MV-4-11 (cell line): ENCODE data around the gene PNPLA3.

ENCODE experiments used
- DNase-seq: peaks from one replicate; lab custom pipeline; 2025; lab: John Stamatoyannopoulos, UW

The PNPLA3 gene

GRCh38 chr22:43924877-43925276, 1.3 kb downstream of the PNPLA3 start:
- no peak for DNase-seq

GRCh38 chr22:43925433-43926348, 2.1 kb downstream of the PNPLA3 start:
- DNase-seq = peak; percentile 73

- no peak for DNase-seq
Observed at GRCh38 chr22:43926349-43926710, 2.7 kb downstream of the PNPLA3 start.

GRCh38 chr22:43928468-43928867, 4.9 kb downstream of the PNPLA3 start:
- DNase-seq = peak; percentile 91

- no peak for DNase-seq
Observed at GRCh38 chr22:43928908-43929307, 5.3 kb downstream of the PNPLA3 start.

- no peak for DNase-seq
Observed at GRCh38 chr22:43931771-43932170, 8.2 kb downstream of the PNPLA3 start.

- no peak for DNase-seq
Observed at GRCh38 chr22:43941449-43941848, 17.8 kb downstream of the PNPLA3 start.

GRCh38 chr22:43944670-43945430, 21.2 kb downstream of the PNPLA3 start:
- DNase-seq = no peak

GRCh38 chr22:43945632-43946383, 22.2 kb downstream of the PNPLA3 start:
- DNase-seq = peak; percentile 82

GRCh38 chr22:43946384-43946667, 22.7 kb downstream of the PNPLA3 start:
- DNase-seq = no peak

GRCh38 chr22:43948836-43949406, 25.3 kb downstream of the PNPLA3 start:
- no peak for DNase-seq

GRCh38 chr22:43951391-43951790, 27.8 kb downstream of the PNPLA3 start:
- no peak for DNase-seq

- no peak for DNase-seq
Observed at GRCh38 chr22:43951966-43952365, 28.4 kb downstream of the PNPLA3 start.

GRCh38 chr22:43953988-43954785, 30.6 kb downstream of the PNPLA3 start:
- DNase-seq = peak; percentile 39

GRCh38 chr22:43955040-43955882, 31.7 kb downstream of the PNPLA3 start, which contains the start of gene SAMM50:
Gene SAMM50, plus strand, starts transcription at chr22:43955442. Its CDS starts 136 bp downstream, at chr22:43955578.
- peak; percentile 93 for DNase-seq

- DNase-seq = peak; percentile 55
Observed at GRCh38 chr22:43955883-43956782, 32.5 kb downstream of the PNPLA3 start.

- no peak for DNase-seq
Observed at GRCh38 chr22:43956805-43957463, 33.3 kb downstream of the PNPLA3 start.

- DNase-seq = no peak
Observed at GRCh38 chr22:43957871-43958270, 34.3 kb downstream of the PNPLA3 start.
